GM23338 (cell line): ENCODE data around the gene NDST3. TPM values are rescaled to one million over a fixed set of nuclear protein-coding genes. Genes with fewer than 3 reads are reported as not detected.

ENCODE experiments used
- ATAC-seq: fragments of 200-7000 bp; cut with Tn5 transposase; 3 replicates; pipeline ENCODE4 v1.9.1; 2020
- DNase-seq: peaks from one replicate; pipeline ENCODE4 v3.0.0-alpha.2; 2015; ENCODE audit warnings: low spot score
- H2AFZ ChIP-seq: fragments of 200-600 bp; sonication (generic); 2 replicates; pipeline ENCODE4 v1.8.0; 2016; ENCODE audit warnings: antibody characterized with exemption, mild to moderate bottlenecking, moderate library complexity
- H3F3A ChIP-seq: fragments of 200-600 bp; sonication (generic); replicated peaks from 2 replicates; pipeline ENCODE4 v1.8.0; 2017; ENCODE audit warnings: antibody characterized with exemption, mixed run types, low read depth
- H3K27ac ChIP-seq: fragments of 200-600 bp; sonication (generic); 2 replicates; pipeline ENCODE4 v1.6.1; 2016; ENCODE audit warnings: low read depth
- H3K27me3 ChIP-seq: fragments of 200-600 bp; sonication (generic); 2 replicates; pipeline ENCODE4 v1.8.0; 2016; ENCODE audit warnings: mild to moderate bottlenecking, mixed run types, moderate library complexity; ENCODE audit not compliant: insufficient read depth
- H3K36me3 ChIP-seq: fragments of 200-600 bp; sonication (generic); 2 replicates; pipeline ENCODE4 v1.8.0; 2016; ENCODE audit warnings: mild to moderate bottlenecking; ENCODE audit not compliant: insufficient read depth
- H3K4me1 ChIP-seq: fragments of 200-600 bp; sonication (generic); 2 replicates; pipeline ENCODE4 v1.8.0; 2016; ENCODE audit warnings: mild to moderate bottlenecking, moderate library complexity; ENCODE audit not compliant: insufficient read depth
- H3K4me2 ChIP-seq: fragments of 200-600 bp; sonication (generic); 2 replicates; pipeline ENCODE4 v1.7.1; 2017; ENCODE audit warnings: mixed run types
- H3K4me3 ChIP-seq: fragments of 200-600 bp; sonication (generic); 2 replicates; pipeline ENCODE4 v1.6.1; 2016; ENCODE audit warnings: mixed run types
- H3K79me2 ChIP-seq: fragments of 200-600 bp; sonication (generic); replicated peaks from 2 replicates; pipeline ENCODE4 v1.8.0; 2017; ENCODE audit warnings: mild to moderate bottlenecking; ENCODE audit not compliant: insufficient read depth
- H3K9me2 ChIP-seq: fragments of 200-600 bp; sonication (generic); 2 replicates; pipeline ENCODE4 v1.8.0; 2017; ENCODE audit not compliant: insufficient read depth
- H4K20me1 ChIP-seq: fragments of 200-600 bp; sonication (generic); replicated peaks from 2 replicates; pipeline ENCODE4 v1.8.0; 2017; ENCODE audit warnings: mild to moderate bottlenecking; ENCODE audit not compliant: insufficient read depth
- H3K27ac Mint-ChIP-seq: 2 replicates; pipeline ENCODE4 v1.8.0; 2020; ENCODE audit warnings: inconsistent platforms, mild to moderate bottlenecking, moderate library complexity, mixed read lengths
- H3K27me3 Mint-ChIP-seq: 3 replicates; pipeline ENCODE4 v1.8.0; 2022; ENCODE audit warnings: low read depth, mild to moderate bottlenecking, moderate library complexity, mixed read lengths, inconsistent platforms; ENCODE audit not compliant: insufficient read depth, poor library complexity
- H3K36me3 Mint-ChIP-seq: 3 replicates; pipeline ENCODE4 v1.8.0; 2021; ENCODE audit warnings: low read depth, mild to moderate bottlenecking, inconsistent platforms, moderate library complexity, mixed read lengths
- H3K4me1 Mint-ChIP-seq: 3 replicates; pipeline ENCODE4 v1.8.0; 2020; ENCODE audit warnings: mild to moderate bottlenecking, inconsistent platforms, mixed read lengths
- H3K4me3 Mint-ChIP-seq: 3 replicates; pipeline ENCODE4 v1.8.0; 2021; ENCODE audit warnings: moderate library complexity, mild to moderate bottlenecking, inconsistent platforms, mixed read lengths
- H3K9me3 Mint-ChIP-seq: 3 replicates; pipeline ENCODE4 v1.8.0; 2020; ENCODE audit warnings: moderate library complexity, mild to moderate bottlenecking, inconsistent platforms, mixed read lengths
- EZH2phosphoT487 ChIP-seq: fragments of 200-600 bp; sonication (generic); IDR thresholded peaks from one replicate; pipeline ENCODE4 v1.8.1; 2018; ENCODE audit warnings: antibody characterized with exemption; ENCODE audit not compliant: unreplicated experiment
- JUNB ChIP-seq: IDR thresholded peaks from one replicate; pipeline ENCODE4 v1.6.1; 2016; ENCODE audit warnings: antibody characterized with exemption; ENCODE audit not compliant: unreplicated experiment
- ZNF114 ChIP-seq: fragments of 250-450 bp; sonication (Bioruptor Pico); IDR thresholded peaks from 2 replicates; pipeline ENCODE4 v1.5.0; 2020; ENCODE audit warnings: mild to moderate bottlenecking, moderate library complexity
- polyA plus RNA-seq: library from polyadenylated mRNA; unstranded; fragments of >200 nt; fragmentation: Nextera tagmentation; extraction: Ambion mirVana; gene quantifications from 2 replicates; pipeline ENCODE4 v1.2.1, GENCODE V29; 2016
- total RNA-seq: library from RNA; depleted of rRNA; stranded (reverse); fragments of >200 nt; shearing (Covaris generic); gene quantifications from 2 replicates; pipeline ENCODE4 v1.2.3, GENCODE V29; 2014
- TF ChIP-seq, protein P1 (sequence below), 2 experiments: fragments of 200-600 bp in 1 of 2; sonication (generic) in 1 of 2; conservative IDR thresholded peaks; 2 replicates each; pipeline versions ENCODE4 v1.5.1 to v1.6.1; 2016 to 2017; ENCODE audit warnings: antibody characterized with exemption in 2 of 2, low read depth in 2 of 2, mild to moderate bottlenecking in 2 of 2, moderate library complexity in 1 of 2
- TF ChIP-seq, protein P2 (sequence below): fragments of 250-450 bp; sonication (Bioruptor Pico); IDR thresholded peaks from 2 replicates; pipeline ENCODE4 v1.5.0; 2020; ENCODE audit warnings: mild to moderate bottlenecking, moderate library complexity
- TF ChIP-seq, protein P3 (sequence below): IDR thresholded peaks from one replicate; pipeline ENCODE4 v1.6.1; 2018; ENCODE audit warnings: antibody characterized with exemption; ENCODE audit not compliant: unreplicated experiment
- TF ChIP-seq, protein P4 (sequence below): IDR thresholded peaks from 2 replicates; pipeline ENCODE4 v1.6.1; 2016; ENCODE audit warnings: antibody characterized with exemption

Gene NDST3
- total and polyA plus RNA-seq, 2 experiments from 2014 or later, result 0.19 to 0.56 TPM

DNA sequence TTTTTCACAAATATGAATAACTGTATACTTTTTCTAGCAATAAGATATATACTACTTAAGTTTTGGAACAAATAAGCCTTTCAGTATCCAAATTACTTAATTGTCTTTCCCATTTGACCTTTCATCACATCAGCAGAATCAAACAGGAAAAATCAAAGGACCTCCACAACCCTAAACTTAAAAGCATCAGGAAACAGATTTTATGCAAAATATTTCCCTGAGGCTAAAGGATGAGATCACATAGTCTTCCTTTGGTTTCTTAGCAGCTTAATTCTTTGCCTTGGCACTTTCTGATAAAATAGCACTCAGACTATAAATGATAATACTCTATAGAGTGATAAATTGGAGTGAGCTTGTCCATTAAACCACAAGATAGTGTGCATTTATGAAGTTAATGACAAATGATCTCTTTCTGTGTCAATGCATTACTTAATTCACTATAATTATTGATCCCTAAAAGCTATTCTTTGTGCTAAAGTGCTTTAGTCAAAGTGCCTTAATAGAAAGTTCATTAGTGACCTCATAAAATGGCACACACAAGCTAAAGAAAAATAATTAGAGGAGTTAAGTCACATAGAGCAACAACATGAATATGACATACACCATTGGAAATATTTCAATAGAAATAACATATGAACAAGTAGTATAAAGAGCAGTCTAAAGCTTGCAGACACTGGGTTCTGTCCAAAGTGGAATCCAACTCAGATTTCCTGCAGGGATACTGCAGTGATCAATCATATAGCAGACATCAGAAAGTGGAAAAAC is 15.7 kb upstream of the NDST3 start:
- Mint-ChIP-seq H3K4me1 (no peaks in the 10 kb centered on the region), H3K36me3 (no peaks in the 10 kb centered on the region), H3K27me3 (no peaks in the 10 kb centered on the region), H3K27ac (no peak overlapping the region), H3K4me3 (no peak overlapping the region), H3K9me3 (no peaks in the 10 kb centered on the region)
- DNase-seq (no peak), ATAC-seq (no peak)
- Histone ChIP-seq H3K9me2 (no peaks in the 10 kb centered on the region), H3F3A (no peaks in the 10 kb centered on the region), H3K27ac (no peak overlapping the region), H3K27me3 (no peaks in the 10 kb centered on the region), H3K4me2 (no peak overlapping the region), H3K4me3 (no peak overlapping the region), H3K36me3 (no peaks in the 10 kb centered on the region), H4K20me1 (no peaks in the 10 kb centered on the region), H3K79me2 (no peaks in the 10 kb centered on the region), H2AFZ (no peak overlapping the region), H3K4me1 (no peaks in the 10 kb centered on the region)
- TF ChIP-seq, protein P1, sequence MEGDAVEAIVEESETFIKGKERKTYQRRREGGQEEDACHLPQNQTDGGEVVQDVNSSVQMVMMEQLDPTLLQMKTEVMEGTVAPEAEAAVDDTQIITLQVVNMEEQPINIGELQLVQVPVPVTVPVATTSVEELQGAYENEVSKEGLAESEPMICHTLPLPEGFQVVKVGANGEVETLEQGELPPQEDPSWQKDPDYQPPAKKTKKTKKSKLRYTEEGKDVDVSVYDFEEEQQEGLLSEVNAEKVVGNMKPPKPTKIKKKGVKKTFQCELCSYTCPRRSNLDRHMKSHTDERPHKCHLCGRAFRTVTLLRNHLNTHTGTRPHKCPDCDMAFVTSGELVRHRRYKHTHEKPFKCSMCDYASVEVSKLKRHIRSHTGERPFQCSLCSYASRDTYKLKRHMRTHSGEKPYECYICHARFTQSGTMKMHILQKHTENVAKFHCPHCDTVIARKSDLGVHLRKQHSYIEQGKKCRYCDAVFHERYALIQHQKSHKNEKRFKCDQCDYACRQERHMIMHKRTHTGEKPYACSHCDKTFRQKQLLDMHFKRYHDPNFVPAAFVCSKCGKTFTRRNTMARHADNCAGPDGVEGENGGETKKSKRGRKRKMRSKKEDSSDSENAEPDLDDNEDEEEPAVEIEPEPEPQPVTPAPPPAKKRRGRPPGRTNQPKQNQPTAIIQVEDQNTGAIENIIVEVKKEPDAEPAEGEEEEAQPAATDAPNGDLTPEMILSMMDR (conservative IDR thresholded peaks at IDR 0.05; ENCODE audit: low read depth in 2 of 2), result no peak
- TF ChIP-seq JUNB, result no peak
- TF ChIP-seq, protein P2, sequence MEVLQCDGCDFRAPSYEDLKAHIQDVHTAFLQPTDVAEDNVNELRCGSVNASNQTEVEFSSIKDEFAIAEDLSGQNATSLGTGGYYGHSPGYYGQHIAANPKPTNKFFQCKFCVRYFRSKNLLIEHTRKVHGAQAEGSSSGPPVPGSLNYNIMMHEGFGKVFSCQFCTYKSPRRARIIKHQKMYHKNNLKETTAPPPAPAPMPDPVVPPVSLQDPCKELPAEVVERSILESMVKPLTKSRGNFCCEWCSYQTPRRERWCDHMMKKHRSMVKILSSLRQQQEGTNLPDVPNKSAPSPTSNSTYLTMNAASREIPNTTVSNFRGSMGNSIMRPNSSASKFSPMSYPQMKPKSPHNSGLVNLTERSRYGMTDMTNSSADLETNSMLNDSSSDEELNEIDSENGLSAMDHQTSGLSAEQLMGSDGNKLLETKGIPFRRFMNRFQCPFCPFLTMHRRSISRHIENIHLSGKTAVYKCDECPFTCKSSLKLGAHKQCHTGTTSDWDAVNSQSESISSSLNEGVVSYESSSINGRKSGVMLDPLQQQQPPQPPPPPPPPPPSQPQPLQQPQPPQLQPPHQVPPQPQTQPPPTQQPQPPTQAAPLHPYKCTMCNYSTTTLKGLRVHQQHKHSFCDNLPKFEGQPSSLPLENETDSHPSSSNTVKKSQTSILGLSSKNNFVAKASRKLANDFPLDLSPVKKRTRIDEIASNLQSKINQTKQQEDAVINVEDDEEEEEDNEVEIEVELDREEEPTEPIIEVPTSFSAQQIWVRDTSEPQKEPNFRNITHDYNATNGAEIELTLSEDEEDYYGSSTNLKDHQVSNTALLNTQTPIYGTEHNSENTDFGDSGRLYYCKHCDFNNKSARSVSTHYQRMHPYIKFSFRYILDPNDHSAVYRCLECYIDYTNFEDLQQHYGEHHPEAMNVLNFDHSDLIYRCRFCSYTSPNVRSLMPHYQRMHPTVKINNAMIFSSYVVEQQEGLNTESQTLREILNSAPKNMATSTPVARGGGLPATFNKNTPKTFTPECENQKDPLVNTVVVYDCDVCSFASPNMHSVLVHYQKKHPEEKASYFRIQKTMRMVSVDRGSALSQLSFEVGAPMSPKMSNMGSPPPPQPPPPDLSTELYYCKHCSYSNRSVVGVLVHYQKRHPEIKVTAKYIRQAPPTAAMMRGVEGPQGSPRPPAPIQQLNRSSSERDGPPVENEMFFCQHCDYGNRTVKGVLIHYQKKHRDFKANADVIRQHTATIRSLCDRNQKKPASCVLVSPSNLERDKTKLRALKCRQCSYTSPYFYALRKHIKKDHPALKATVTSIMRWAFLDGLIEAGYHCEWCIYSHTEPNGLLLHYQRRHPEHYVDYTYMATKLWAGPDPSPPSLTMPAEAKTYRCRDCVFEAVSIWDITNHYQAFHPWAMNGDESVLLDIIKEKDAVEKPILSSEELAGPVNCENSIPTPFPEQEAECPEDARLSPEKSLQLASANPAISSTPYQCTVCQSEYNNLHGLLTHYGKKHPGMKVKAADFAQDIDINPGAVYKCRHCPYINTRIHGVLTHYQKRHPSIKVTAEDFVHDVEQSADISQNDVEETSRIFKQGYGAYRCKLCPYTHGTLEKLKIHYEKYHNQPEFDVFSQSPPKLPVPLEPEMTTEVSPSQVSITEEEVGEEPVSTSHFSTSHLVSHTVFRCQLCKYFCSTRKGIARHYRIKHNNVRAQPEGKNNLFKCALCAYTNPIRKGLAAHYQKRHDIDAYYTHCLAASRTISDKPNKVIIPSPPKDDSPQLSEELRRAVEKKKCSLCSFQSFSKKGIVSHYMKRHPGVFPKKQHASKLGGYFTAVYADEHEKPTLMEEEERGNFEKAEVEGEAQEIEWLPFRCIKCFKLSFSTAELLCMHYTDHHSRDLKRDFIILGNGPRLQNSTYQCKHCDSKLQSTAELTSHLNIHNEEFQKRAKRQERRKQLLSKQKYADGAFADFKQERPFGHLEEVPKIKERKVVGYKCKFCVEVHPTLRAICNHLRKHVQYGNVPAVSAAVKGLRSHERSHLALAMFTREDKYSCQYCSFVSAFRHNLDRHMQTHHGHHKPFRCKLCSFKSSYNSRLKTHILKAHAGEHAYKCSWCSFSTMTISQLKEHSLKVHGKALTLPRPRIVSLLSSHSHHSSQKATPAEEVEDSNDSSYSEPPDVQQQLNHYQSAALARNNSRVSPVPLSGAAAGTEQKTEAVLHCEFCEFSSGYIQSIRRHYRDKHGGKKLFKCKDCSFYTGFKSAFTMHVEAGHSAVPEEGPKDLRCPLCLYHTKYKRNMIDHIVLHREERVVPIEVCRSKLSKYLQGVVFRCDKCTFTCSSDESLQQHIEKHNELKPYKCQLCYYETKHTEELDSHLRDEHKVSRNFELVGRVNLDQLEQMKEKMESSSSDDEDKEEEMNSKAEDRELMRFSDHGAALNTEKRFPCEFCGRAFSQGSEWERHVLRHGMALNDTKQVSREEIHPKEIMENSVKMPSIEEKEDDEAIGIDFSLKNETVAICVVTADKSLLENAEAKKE (CRISPR knock-in tag), result no peak
- TF ChIP-seq, protein P3, sequence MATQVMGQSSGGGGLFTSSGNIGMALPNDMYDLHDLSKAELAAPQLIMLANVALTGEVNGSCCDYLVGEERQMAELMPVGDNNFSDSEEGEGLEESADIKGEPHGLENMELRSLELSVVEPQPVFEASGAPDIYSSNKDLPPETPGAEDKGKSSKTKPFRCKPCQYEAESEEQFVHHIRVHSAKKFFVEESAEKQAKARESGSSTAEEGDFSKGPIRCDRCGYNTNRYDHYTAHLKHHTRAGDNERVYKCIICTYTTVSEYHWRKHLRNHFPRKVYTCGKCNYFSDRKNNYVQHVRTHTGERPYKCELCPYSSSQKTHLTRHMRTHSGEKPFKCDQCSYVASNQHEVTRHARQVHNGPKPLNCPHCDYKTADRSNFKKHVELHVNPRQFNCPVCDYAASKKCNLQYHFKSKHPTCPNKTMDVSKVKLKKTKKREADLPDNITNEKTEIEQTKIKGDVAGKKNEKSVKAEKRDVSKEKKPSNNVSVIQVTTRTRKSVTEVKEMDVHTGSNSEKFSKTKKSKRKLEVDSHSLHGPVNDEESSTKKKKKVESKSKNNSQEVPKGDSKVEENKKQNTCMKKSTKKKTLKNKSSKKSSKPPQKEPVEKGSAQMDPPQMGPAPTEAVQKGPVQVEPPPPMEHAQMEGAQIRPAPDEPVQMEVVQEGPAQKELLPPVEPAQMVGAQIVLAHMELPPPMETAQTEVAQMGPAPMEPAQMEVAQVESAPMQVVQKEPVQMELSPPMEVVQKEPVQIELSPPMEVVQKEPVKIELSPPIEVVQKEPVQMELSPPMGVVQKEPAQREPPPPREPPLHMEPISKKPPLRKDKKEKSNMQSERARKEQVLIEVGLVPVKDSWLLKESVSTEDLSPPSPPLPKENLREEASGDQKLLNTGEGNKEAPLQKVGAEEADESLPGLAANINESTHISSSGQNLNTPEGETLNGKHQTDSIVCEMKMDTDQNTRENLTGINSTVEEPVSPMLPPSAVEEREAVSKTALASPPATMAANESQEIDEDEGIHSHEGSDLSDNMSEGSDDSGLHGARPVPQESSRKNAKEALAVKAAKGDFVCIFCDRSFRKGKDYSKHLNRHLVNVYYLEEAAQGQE, result no peak
- no peak for TF ChIP-seq EZH2phosphoT487
- no peak for TF ChIP-seq ZNF114 (CRISPR knock-in tag)
- TF ChIP-seq, protein P4, sequence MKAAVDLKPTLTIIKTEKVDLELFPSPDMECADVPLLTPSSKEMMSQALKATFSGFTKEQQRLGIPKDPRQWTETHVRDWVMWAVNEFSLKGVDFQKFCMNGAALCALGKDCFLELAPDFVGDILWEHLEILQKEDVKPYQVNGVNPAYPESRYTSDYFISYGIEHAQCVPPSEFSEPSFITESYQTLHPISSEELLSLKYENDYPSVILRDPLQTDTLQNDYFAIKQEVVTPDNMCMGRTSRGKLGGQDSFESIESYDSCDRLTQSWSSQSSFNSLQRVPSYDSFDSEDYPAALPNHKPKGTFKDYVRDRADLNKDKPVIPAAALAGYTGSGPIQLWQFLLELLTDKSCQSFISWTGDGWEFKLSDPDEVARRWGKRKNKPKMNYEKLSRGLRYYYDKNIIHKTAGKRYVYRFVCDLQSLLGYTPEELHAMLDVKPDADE, result no peak
